GM13977 (cell line): ENCODE data around the gene SIRPG.

Experiments used
- DNase-seq: peaks from one replicate; pipeline ENCODE4 v3.0.0; 2012; ENCODE audit warnings: low spot score
- in situ Hi-C: fragments of 300-500 bp; cut with MboI; formaldehyde crosslinking; loops from one replicate; pipeline ENCODE4 v1.12.0; 2022; ENCODE audit warnings: low sequenced_read_pairs, low pct_unique_long_range_greater_than_20kb, mixed read lengths, inconsistent platforms; ENCODE audit not compliant: unreplicated experiment
- TF ChIP-seq, protein P1 (sequence below): IDR thresholded peaks from 2 replicates; pipeline ENCODE4 v1.5.1; 2012; ENCODE audit warnings: mild to moderate bottlenecking, control low read depth; ENCODE audit not compliant: insufficient read depth; ENCODE audit errors: extremely low read depth, missing control alignments

The SIRPG gene

DNA sequence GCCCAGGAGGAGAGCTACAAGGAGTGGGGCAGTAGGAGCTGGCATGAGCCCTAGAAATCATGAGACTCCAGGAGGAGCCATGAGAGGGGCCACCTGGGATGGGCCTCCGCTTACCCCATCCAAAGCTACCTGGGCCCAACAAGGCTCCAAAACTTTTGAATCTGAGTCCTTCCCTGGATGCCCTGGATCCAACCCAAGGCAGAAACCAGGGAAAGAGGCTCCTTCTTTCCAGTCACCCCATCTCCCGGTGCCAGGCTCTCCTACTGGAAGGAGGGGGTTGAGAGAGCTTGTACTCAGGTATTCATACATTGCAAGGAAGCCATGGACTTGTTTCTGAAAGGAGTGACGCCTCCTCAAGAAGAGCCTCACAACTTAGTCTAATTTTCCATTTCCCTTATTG, 7.8 kb upstream of the SIRPG start:
- TF ChIP-seq, protein P1, sequence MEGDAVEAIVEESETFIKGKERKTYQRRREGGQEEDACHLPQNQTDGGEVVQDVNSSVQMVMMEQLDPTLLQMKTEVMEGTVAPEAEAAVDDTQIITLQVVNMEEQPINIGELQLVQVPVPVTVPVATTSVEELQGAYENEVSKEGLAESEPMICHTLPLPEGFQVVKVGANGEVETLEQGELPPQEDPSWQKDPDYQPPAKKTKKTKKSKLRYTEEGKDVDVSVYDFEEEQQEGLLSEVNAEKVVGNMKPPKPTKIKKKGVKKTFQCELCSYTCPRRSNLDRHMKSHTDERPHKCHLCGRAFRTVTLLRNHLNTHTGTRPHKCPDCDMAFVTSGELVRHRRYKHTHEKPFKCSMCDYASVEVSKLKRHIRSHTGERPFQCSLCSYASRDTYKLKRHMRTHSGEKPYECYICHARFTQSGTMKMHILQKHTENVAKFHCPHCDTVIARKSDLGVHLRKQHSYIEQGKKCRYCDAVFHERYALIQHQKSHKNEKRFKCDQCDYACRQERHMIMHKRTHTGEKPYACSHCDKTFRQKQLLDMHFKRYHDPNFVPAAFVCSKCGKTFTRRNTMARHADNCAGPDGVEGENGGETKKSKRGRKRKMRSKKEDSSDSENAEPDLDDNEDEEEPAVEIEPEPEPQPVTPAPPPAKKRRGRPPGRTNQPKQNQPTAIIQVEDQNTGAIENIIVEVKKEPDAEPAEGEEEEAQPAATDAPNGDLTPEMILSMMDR, result no peak
- in situ Hi-C loops, result no loop called here
- DNase-seq, result no peak

DNA sequence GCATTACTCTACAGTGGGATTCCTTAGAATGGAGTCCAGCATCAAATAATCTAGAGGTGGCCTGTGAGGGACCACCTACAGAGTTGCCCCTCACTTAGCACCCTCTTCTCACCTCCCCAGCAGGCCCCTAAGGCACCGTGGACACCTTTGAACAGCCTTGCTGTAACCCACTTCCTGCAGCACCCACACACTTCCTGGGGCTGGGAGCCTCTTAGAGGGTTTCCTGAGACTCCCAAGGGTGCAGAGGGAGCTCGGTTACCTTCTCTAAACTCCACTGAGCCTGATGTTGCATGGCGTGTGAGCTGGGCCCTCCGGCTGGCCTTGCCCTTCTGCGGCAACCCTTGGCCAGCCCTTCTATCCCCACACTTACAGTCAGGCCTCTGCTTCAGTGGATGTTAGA, 7.3 kb upstream of the SIRPG start:
- in situ Hi-C loops, result no loop called here
- peak; percentile 16 for DNase-seq
- TF ChIP-seq, protein P1, result no peak

GRCh38 chr20:1663917-1664316, 6.3 kb upstream of the SIRPG start:
- no peak for DNase-seq
- TF ChIP-seq, protein P1, result no peak
- in situ Hi-C loops, result no loop called here

DNA sequence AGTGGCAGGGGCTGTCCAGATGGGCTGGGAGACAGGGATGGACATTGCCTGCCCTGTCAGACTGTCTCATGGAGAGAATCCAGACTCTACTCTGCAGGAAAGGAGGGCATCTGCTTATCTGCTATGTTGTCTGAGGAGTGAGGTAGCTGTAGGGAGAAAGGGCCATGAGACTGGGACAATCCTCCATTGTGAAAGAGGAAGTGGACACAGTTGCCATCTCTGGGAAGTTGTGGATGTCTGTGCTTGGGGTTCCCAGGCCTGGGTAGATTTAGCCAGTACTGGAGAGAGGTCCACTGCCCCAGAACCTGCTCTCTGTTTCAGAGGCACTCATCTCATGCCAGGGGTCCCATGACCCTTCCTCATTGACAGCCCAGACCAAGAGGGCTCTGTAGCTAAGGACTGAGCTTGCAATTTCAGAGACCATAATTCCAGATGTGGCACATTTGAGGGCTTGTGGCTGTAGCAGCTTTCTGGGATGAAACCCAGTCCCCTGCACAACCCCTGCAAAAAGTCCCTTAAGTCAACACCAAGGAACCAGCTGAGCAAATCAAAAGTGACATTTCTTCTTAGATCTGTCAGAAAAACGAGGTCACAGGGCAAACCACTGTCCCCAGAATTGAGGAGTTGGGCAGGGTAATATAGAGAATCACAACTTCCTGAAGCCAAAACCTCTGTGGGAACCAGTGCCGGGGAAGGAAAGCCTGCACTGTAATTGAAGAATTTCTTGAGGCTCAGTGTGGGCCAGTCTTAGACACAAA, 4.1 kb upstream of the SIRPG start:
- in situ Hi-C loops, result no loop called here
- TF ChIP-seq, protein P1, result no peak
- DNase-seq, result no peak

GRCh38 chr20:1660246-1660645, 2.7 kb upstream of the SIRPG start:
- peak; percentile 21 for DNase-seq
- TF ChIP-seq, protein P1, result no peak
- in situ Hi-C loops, result no loop called here

DNA sequence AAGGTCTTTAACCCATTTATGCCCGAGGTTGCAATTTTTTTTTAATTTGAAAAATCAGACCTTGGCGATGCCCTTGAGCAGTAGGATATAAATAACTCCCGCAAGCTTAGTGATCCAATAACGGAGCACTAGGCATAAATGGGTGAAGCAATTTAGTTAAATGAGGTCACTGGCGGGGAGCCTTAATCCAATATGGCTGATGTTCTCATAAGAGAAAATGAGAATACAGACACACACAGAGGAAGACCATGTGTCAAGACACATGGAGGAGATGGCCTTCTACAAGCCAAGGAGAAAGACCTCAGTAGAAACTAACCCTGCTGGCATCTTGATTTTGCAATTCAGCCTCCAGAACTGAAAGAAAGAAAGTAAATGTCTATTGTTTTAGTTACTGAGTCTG, 735 bp downstream of the SIRPG start:
- TF ChIP-seq, protein P1, result no peak
- in situ Hi-C loops, result no loop called here
- DNase-seq, result no peak
